ENCODE data around the gene SLC31A1. TPM values are rescaled to one million over a fixed set of nuclear protein-coding genes. Genes with fewer than 3 reads are reported as not detected.
"Not testable (repeated sequence)": the region's sequence is repeated elsewhere in the genome, so short reads cannot be mapped to it uniquely, and the experiment has no call there.

The SLC31A1 gene
- total RNA-seq, 1 donor from 2014 or later, result 43.4 TPM

DNA sequence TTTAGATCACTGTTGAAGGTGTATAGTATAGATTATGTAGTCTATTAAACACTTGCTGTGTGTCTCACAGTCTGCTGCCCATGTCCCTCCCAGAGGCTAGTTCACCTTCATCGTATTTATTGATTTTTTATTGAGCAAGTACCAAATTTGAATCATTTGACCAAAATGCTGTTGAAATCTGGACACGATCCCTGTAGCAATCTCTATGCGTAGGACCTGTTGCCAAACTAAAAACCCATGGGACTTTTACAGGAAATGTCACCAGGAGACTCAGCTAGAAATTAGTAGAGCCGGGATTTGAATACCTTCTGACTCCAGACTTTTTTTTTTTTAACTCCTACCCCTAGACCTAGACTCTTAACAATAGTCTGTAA, 17.5 kb downstream of the SLC31A1 start:
- H3K4me1 ChIP-seq, result peaks cover 9% of the 10 kb centered on the region
- no peaks in the 10 kb centered on the region for H3K36me3 ChIP-seq
- H3K4me3 ChIP-seq, result no peak overlapping the region
- TF ChIP-seq, protein P1, sequence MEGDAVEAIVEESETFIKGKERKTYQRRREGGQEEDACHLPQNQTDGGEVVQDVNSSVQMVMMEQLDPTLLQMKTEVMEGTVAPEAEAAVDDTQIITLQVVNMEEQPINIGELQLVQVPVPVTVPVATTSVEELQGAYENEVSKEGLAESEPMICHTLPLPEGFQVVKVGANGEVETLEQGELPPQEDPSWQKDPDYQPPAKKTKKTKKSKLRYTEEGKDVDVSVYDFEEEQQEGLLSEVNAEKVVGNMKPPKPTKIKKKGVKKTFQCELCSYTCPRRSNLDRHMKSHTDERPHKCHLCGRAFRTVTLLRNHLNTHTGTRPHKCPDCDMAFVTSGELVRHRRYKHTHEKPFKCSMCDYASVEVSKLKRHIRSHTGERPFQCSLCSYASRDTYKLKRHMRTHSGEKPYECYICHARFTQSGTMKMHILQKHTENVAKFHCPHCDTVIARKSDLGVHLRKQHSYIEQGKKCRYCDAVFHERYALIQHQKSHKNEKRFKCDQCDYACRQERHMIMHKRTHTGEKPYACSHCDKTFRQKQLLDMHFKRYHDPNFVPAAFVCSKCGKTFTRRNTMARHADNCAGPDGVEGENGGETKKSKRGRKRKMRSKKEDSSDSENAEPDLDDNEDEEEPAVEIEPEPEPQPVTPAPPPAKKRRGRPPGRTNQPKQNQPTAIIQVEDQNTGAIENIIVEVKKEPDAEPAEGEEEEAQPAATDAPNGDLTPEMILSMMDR (IDR thresholded peaks at IDR 0.05), result no peak
- intact Hi-C loops (cut with DNase I), result no loop called here
- ATAC-seq (no peak), DNase-seq (no peak)
- H3K27me3 ChIP-seq, result no peaks in the 10 kb centered on the region
- no peaks in the 10 kb centered on the region for H3K9me3 ChIP-seq
- H3K27ac ChIP-seq, result no peak overlapping the region

DNA sequence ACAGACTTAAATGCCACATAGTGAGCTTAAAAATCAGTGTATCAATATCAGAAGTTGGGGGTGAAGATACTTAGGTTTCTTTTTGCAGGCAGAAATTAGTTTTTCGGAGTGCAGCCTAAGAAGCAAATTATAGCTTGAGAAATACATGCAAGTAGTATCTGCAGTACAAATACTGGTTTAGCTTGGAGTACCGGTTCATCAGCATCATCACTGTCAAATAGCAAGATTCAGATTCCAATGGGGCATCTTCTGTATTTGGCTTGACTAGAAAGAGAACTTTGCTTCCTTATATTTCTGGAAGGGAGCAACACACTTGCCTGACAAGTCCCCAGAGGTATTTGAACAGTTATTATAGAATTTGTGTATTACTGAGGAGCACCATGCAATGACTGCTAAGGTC, 19.8 kb downstream of the SLC31A1 start:
- Histone ChIP-seq H3K4me3 (no peak overlapping the region), H3K27ac (no peak overlapping the region), H3K9me3 (no peaks in the 10 kb centered on the region), H3K4me1 (peaks cover 7% of the 10 kb centered on the region), H3K36me3 (no peaks in the 10 kb centered on the region), H3K27me3 (no peaks in the 10 kb centered on the region)
- ATAC-seq (no peak), DNase-seq (no peak)
- TF ChIP-seq, protein P1 (IDR thresholded peaks at IDR 0.05), result no peak
- intact Hi-C loops (cut with DNase I), result no loop called here

GRCh38 chr9:113244556-113244955, 23.2 kb downstream of the SLC31A1 start:
- ATAC-seq (no peak), DNase-seq (no peak)
- H3K4me1 ChIP-seq, result no peaks in the 10 kb centered on the region
- intact Hi-C loops (cut with DNase I), result no loop called here
- H3K27ac ChIP-seq, result no peak overlapping the region
- no peaks in the 10 kb centered on the region for H3K9me3 ChIP-seq
- no peaks in the 10 kb centered on the region for H3K27me3 ChIP-seq
- H3K36me3 ChIP-seq, result no peaks in the 10 kb centered on the region
- H3K4me3 ChIP-seq, result no peak overlapping the region
- TF ChIP-seq, protein P1 (IDR thresholded peaks at IDR 0.05), result no peak

DNA sequence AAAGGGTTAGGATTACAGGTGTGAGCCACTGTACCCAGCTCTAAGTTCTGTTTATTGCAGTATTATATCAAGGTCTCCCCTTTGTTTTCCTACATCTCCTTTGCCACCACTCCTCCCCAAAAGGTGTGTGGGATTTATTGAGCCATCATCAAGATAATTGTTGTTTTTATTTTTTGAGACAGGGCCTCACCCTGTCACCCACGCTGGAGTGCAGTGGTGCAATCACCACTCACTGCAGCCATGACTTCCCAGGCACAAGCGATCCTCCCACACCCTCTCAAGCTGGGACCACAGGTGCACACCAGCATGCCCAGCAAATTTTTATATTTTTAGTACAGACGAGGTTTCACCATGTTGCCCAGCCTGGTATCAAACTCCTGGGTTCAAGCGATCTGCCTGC, 24.6 kb downstream of the SLC31A1 start:
- intact Hi-C loops (cut with DNase I), result no loop called here
- ATAC-seq (no peak), DNase-seq (no peak)
- Histone ChIP-seq H3K27me3 (no peaks in the 10 kb centered on the region), H3K4me3 (no peak overlapping the region), H3K9me3 (no peaks in the 10 kb centered on the region), H3K4me1 (no peaks in the 10 kb centered on the region), H3K27ac (no peak overlapping the region), H3K36me3 (no peaks in the 10 kb centered on the region)
- TF ChIP-seq, protein P1 (IDR thresholded peaks at IDR 0.05), result no peak

DNA sequence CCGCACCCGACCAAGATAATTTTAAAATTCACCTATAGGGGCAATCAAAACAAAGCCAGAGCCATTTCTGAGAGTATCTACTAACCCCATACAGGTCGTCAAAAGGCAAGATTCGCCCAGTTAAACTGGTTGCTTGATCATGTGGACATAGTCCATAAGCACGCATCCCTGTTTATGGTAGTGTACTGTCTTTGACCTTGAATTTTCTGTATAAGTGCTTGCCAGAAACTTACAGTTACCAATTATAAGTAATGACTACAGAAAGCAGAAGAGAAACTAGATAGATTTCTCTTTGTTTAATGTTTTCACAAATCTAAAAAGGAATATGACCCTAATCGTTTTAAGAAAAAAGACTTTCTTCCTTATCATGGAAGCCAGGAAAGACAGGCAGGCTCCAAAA, 25.6 kb downstream of the SLC31A1 start:
- H3K4me3 ChIP-seq, result no peak overlapping the region
- H3K27me3 ChIP-seq, result no peaks in the 10 kb centered on the region
- intact Hi-C loops (cut with DNase I), result no loop called here
- ATAC-seq (no peak), DNase-seq (no peak)
- no peaks in the 10 kb centered on the region for H3K9me3 ChIP-seq
- TF ChIP-seq, protein P1 (IDR thresholded peaks at IDR 0.05), result no peak
- no peaks in the 10 kb centered on the region for H3K36me3 ChIP-seq
- no peak overlapping the region for H3K27ac ChIP-seq
- H3K4me1 ChIP-seq, result no peaks in the 10 kb centered on the region

GRCh38 chr9:113247640-113248039, 26.3 kb downstream of the SLC31A1 start:
- no peak for DNase-seq
- no peaks in the 10 kb centered on the region for H3K4me1 ChIP-seq
- intact Hi-C loops (cut with DNase I), result no loop called here
- no peaks in the 10 kb centered on the region for H3K9me3 ChIP-seq
- no peak for ATAC-seq
- no peak overlapping the region for H3K4me3 ChIP-seq
- H3K36me3 ChIP-seq, result no peaks in the 10 kb centered on the region
- H3K27me3 ChIP-seq, result no peaks in the 10 kb centered on the region
- no peak overlapping the region for H3K27ac ChIP-seq
- TF ChIP-seq, protein P1 (IDR thresholded peaks at IDR 0.05), result no peak

- H3K27ac ChIP-seq; H3K27me3 ChIP-seq; ATAC-seq; H3K4me1 ChIP-seq; H3K36me3 ChIP-seq; intact Hi-C loops (cut with DNase I); DNase-seq; H3K9me3 ChIP-seq; H3K4me3 ChIP-seq: not testable (repeated sequence)
Measured at GRCh38 chr9:113249661-113250060, 28.3 kb downstream of the SLC31A1 start.
